ENCODE results near the gene TRIM74. TPM values are rescaled to one million over a fixed set of nuclear protein-coding genes. Genes with fewer than 3 reads are reported as not detected.

Gene TRIM74
- total and polyA plus RNA-seq, 2 experiments from 2014 or later = 0.47 to 0.74 TPM

- H3K9me3 ChIP-seq (ENCODE audit: low read depth) = no peaks in the 10 kb centered on the region
- peak overlapping the region; percentile 53 for H2AFZ ChIP-seq
- no peaks in the 10 kb centered on the region for H3K27me3 ChIP-seq
- peak overlapping the region; percentile 87 for H3K4me3 ChIP-seq
- H3K27ac ChIP-seq = peak overlapping the region; percentile 94
- H3K4me2 ChIP-seq = peak overlapping the region; percentile 89
- H3K9me2 ChIP-seq (replicated peaks; ENCODE audit: insufficient read depth) = no peaks in the 10 kb centered on the region
- no peaks in the 10 kb centered on the region for H3K36me3 ChIP-seq (replicated peaks; ENCODE audit: insufficient read depth, low read depth)
- peaks cover 4% of the 10 kb centered on the region for H4K20me1 ChIP-seq (ENCODE audit: insufficient read depth, poor library complexity, severe bottlenecking)
- peaks cover 66% of the 10 kb centered on the region for H3K79me2 ChIP-seq
- 7% methylated on average over 10 of the region's 35 CpGs for WGBS (ENCODE audit: low lambda C conversion rate, missing lambda C conversion rate)
- TF ChIP-seq EZH2 (IDR thresholded peaks at IDR 0.05; ENCODE audit: borderline replicate concordance) (no peak), EZH2phosphoT487 (IDR thresholded peaks at IDR 0.05; ENCODE audit: low read depth, severe bottlenecking, unreplicated experiment) (no peak), CTCF (IDR thresholded peaks at IDR 0.05; ENCODE audit: poor library complexity) (no peak)
- peaks cover 17% of the 10 kb centered on the region for H3K4me1 ChIP-seq (ENCODE audit: insufficient read depth)
- DNase-seq (ENCODE audit: low spot score) = no peak
Measured at GRCh38 chr7:72925546-72926120, 43.6 kb downstream of the TRIM74 start.

GRCh38 chr7:72924733-72925545, 44.3 kb downstream of the TRIM74 start, which contains the start of gene POM121:
TSS of gene POM121 (plus strand) at chr7:72925095. CDS start at chr7:72925122, 27 bp downstream.
- Histone ChIP-seq H3K36me3 (replicated peaks; ENCODE audit: insufficient read depth, low read depth) (no peaks in the 10 kb centered on the region), H3K27me3 (no peaks in the 10 kb centered on the region), H3K9me3 (ENCODE audit: low read depth) (no peaks in the 10 kb centered on the region), H2AFZ (peak within 1 kb of the TSS; percentile 82), H3K4me3 (peak within 1 kb of the TSS; percentile 87), H3K4me2 (peak within 1 kb of the TSS; percentile 89), H3K9me2 (replicated peaks; ENCODE audit: insufficient read depth) (no peaks in the 10 kb centered on the region), H3K27ac (peak within 1 kb of the TSS; percentile 94), H4K20me1 (ENCODE audit: insufficient read depth, poor library complexity, severe bottlenecking) (peaks cover 4% of the 10 kb centered on the region), H3K4me1 (ENCODE audit: insufficient read depth) (peaks cover 17% of the 10 kb centered on the region), H3K79me2 (peaks cover 72% of the 10 kb centered on the region)
- TF ChIP-seq EZH2 (IDR thresholded peaks at IDR 0.05; ENCODE audit: borderline replicate concordance) (no peak), EZH2phosphoT487 (IDR thresholded peaks at IDR 0.05; ENCODE audit: low read depth, severe bottlenecking, unreplicated experiment) (no peak), CTCF (IDR thresholded peaks at IDR 0.05; ENCODE audit: poor library complexity) (no peak)
- DNase-seq (ENCODE audit: low spot score) = peak; percentile 94
- under 1% methylated on average over 78 of the region's 91 CpGs for WGBS (ENCODE audit: low lambda C conversion rate, missing lambda C conversion rate)

- H3K4me3 ChIP-seq = peak overlapping the region; percentile 87
- H3K27me3 ChIP-seq = no peaks in the 10 kb centered on the region
- peak overlapping the region; percentile 89 for H3K4me2 ChIP-seq
- peak overlapping the region; percentile 82 for H2AFZ ChIP-seq
- WGBS (ENCODE audit: low lambda C conversion rate, missing lambda C conversion rate) = 2% methylated on average over 5 of the region's 5 CpGs
- H3K36me3 ChIP-seq (replicated peaks; ENCODE audit: insufficient read depth, low read depth) = no peaks in the 10 kb centered on the region
- H3K79me2 ChIP-seq = peaks cover 78% of the 10 kb centered on the region
- H4K20me1 ChIP-seq (ENCODE audit: insufficient read depth, poor library complexity, severe bottlenecking) = peaks cover 4% of the 10 kb centered on the region
- H3K9me2 ChIP-seq (replicated peaks; ENCODE audit: insufficient read depth) = no peaks in the 10 kb centered on the region
- H3K4me1 ChIP-seq (ENCODE audit: insufficient read depth) = peaks cover 20% of the 10 kb centered on the region
- DNase-seq (ENCODE audit: low spot score) = no peak
- TF ChIP-seq CTCF (IDR thresholded peaks at IDR 0.05; ENCODE audit: poor library complexity) = no peak
- TF ChIP-seq EZH2phosphoT487 (IDR thresholded peaks at IDR 0.05; ENCODE audit: low read depth, severe bottlenecking, unreplicated experiment) = no peak
- TF ChIP-seq EZH2 (IDR thresholded peaks at IDR 0.05; ENCODE audit: borderline replicate concordance) = no peak
- peak overlapping the region; percentile 94 for H3K27ac ChIP-seq
- no peaks in the 10 kb centered on the region for H3K9me3 ChIP-seq (ENCODE audit: low read depth)
Measured at GRCh38 chr7:72924386-72924732, 44.9 kb downstream of the TRIM74 start.
